Measurements from ENCODE around the gene TMEM165.

Gene TMEM165

DNA sequence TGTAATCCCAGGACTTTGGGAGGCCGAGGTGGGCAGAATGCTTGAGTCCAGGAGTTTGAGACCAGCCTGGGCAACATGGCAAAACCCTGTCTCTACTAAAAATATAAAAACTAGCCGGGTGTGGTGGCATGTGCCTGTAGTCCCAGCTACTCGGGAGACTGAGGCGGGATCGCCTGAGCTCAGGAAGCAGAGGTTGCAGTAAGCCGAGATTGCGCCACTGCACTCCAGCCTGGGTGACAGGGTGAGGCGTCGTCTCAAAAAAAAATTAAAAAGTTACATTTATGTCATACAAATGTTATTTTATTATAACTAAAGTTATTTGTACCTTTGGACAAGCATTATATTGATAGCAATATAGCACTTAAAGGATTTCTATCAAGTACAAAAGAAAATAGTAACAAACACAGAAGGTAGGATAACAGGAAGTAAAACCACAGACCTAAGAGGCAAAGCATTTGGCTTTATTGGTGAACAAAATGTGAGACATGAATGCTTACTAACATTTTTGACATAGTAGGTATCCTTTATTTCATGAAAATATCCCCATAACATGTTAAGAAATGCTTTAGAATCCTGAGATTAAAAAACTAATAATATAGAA, 51.5 kb downstream of the TMEM165 start:
- Mint-ChIP-seq H3K27me3 (no peaks in the 10 kb centered on the region), H3K4me1 (peaks cover 4% of the 10 kb centered on the region), H3K27ac (no peak overlapping the region), H3K4me3 (no peak overlapping the region), H3K9me3 (no peaks in the 10 kb centered on the region)
- no peak for ATAC-seq
- DNase-seq: no peak

DNA sequence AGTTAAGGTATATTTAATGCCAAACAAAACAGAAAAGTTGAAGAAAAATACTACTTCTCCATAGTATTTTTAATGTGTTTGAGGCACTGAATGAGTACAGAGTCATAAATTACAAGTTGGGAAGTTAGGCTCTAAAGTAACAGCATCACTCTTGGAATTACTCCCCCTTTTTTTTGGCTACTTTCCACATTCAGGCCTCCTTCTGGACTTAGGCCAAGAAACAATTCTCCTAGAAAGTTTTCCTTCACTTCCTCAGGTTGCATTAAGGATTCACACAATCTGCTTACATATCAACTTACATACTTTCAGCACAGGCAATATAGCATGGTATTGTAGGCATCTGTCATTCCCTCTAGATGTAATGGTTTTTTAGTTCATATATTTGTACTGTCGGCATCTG, 52.1 kb downstream of the TMEM165 start:
- Mint-ChIP-seq H3K9me3 (no peaks in the 10 kb centered on the region), H3K4me1 (no peaks in the 10 kb centered on the region), H3K27me3 (no peaks in the 10 kb centered on the region), H3K27ac (no peak overlapping the region), H3K4me3 (no peak overlapping the region)
- DNase-seq (no peak), ATAC-seq (no peak)

DNA sequence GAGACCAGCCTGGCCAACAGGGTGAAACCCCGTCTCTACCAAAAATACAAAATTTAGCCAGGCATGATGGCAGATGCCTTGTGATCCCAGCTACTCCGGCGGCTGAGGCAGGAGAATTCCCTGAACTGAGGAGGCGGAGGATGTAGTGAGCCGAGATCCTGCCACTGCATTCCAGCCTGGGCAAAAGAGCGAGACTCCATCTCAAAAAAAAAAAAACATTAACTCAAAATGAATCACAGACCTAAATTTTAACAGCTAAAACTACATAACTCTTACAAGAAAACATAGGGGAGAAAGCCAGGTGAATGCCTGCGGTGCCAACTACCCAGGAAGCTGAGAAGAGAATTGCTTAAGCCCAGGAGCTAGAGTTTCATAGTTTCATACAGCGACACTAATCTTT, 54.8 kb downstream of the TMEM165 start:
- H3K9me3 Mint-ChIP-seq: no peaks in the 10 kb centered on the region
- no peaks in the 10 kb centered on the region for H3K27me3 Mint-ChIP-seq
- H3K4me3 Mint-ChIP-seq: no peak overlapping the region
- DNase-seq (no peak), ATAC-seq (no peak)
- H3K27ac Mint-ChIP-seq: no peak overlapping the region
- no peaks in the 10 kb centered on the region for H3K4me1 Mint-ChIP-seq

DNA sequence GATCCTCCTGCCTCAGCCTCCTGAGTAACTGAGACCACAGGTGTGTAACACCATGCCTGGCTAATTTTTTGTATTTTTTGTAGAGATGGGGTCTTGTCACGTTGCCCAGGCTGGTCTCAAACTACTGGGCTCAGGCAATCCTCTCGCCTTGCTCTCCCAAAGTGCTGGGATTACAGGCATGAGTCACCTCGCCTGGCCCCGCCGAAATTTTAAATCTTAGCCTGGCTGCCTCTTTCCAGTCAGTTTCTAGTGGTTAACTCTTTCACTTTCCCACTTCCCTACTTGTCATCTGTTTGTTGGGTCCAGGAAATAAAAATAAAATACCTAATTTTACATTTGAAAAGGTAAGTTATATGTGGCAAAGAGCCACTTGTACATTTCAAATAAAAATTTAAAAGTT, 62.4 kb downstream of the TMEM165 start:
- no peak for ATAC-seq
- H3K27me3 Mint-ChIP-seq: no peaks in the 10 kb centered on the region
- H3K4me1 Mint-ChIP-seq: no peaks in the 10 kb centered on the region
- H3K9me3 Mint-ChIP-seq: no peaks in the 10 kb centered on the region
- H3K27ac Mint-ChIP-seq: no peak overlapping the region
- no peak overlapping the region for H3K4me3 Mint-ChIP-seq
- DNase-seq: no peak

DNA sequence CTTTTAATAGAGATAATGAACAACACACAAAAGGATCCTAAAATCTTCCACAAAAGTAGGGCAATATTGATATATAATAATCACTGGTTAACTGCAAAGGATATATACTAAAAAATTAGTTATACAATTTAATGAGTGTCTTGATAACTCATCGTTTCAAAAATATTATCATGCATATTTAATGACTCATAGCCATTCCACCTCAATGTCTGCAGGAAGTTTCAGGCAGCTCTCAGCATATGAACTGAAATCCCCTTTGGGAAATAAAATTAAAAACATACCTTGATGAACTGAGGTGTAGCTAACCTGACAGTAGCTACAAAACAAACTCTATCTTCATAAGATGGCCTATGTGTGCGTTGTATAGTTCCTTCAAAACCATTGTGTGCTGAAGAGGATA, 62.9 kb downstream of the TMEM165 start:
- Mint-ChIP-seq H3K27me3 (no peaks in the 10 kb centered on the region), H3K9me3 (no peaks in the 10 kb centered on the region), H3K27ac (no peak overlapping the region), H3K4me3 (no peak overlapping the region), H3K4me1 (no peaks in the 10 kb centered on the region)
- DNase-seq (no peak), ATAC-seq (no peak)

DNA sequence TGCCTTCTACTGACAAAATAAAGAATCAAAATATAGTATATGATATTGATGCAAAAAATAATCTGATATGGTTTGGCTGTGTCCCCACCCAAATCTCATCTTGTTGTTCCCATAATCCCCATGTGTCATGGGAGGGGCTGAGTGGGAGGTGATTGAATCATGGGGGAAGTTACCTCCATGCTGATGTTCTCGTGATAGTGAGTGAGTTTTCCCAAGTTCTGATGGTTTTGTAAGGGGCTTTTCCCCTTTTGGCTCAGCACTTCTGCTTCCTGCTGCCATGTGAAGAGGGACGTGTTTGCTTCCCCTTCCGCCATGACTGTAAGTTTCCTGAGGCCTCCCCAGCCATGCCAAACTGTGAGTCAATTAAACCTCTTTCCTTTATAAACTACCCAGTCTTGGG, 70.2 kb downstream of the TMEM165 start:
- no peak overlapping the region for H3K27ac Mint-ChIP-seq

DNA sequence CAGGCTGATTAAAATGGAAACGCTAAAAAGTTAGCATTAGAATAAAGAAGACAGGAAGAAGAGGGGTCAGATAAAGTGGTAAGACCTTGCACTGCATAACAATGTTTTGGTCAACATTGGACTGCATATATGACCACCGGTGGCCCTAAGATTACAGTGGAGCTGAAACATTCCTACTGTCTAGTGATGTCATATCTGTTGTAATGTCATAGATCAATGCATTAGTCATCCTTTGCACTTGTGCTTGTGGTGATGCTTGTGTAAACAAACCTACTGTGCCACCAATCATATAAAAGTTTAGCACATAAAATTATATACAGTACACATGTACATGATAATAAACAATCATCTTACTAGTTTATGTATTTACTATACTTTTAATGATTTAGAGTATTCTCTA, 73.0 kb downstream of the TMEM165 start:
- no peak for DNase-seq
- no peak overlapping the region for H3K4me3 Mint-ChIP-seq

More for the DNA sequence above, 70.2 kb downstream of the TMEM165 start:
- no peaks in the 10 kb centered on the region for H3K27me3 Mint-ChIP-seq
- H3K9me3 Mint-ChIP-seq: peaks cover 9% of the 10 kb centered on the region in 2 donors
- no peak for DNase-seq
- ATAC-seq: no peak
- H3K4me1 Mint-ChIP-seq: no peaks in the 10 kb centered on the region
- H3K4me3 Mint-ChIP-seq: no peak overlapping the region

DNA sequence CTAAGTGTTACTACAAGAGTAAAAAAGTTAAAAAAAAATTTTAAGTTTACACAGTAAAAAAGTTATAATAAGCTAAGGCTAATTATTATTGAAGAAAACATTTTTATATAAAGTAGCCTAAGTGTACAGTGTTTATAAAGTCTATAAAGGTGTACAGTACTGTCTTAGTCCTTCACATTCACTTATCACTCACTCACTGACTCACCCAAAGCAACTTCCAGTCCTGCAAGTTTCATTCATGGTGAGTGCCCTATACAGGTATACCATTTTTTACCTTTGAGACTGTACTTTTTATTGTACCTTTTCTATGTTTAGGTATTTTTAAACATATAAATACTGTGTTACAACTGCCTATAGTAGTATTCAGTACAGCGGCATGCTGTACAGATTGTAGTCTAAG, 74.2 kb downstream of the TMEM165 start:
- no peak for ATAC-seq
- no peak overlapping the region for H3K4me3 Mint-ChIP-seq
- DNase-seq: no peak
- peaks cover 8% of the 10 kb centered on the region for H3K4me1 Mint-ChIP-seq
- no peaks in the 10 kb centered on the region for H3K27me3 Mint-ChIP-seq
- H3K27ac Mint-ChIP-seq: no peak overlapping the region
- H3K9me3 Mint-ChIP-seq: peaks cover 9% of the 10 kb centered on the region in 2 donors

More for the DNA sequence above, 73.0 kb downstream of the TMEM165 start:
- no peaks in the 10 kb centered on the region for H3K4me1 Mint-ChIP-seq
- H3K9me3 Mint-ChIP-seq: peaks cover 9% of the 10 kb centered on the region in 2 donors
- no peak for ATAC-seq
- H3K27me3 Mint-ChIP-seq: no peaks in the 10 kb centered on the region
- no peak overlapping the region for H3K27ac Mint-ChIP-seq

Measured in stimulated activated naive CD8-positive, alpha-beta T cell treated with anti-CD3 and anti-CD28 coated beads, Interleukin-15, amount 100 ng/mL, for 72 hours (primary cell).